Hepatocyte (in vitro differentiated cells): ENCODE results near the gene ATP1A1.

Source experiments
- CTCF ChIP-seq: fragments of 200-600 bp; sonication (generic); IDR thresholded peaks from 2 replicates; pipeline ENCODE4 v1.5.1; 2016; ENCODE audit warnings: antibody characterized with exemption, mild to moderate bottlenecking; ENCODE audit not compliant: poor library complexity
- EZH2 ChIP-seq: fragments of 200-600 bp; sonication (generic); IDR thresholded peaks from 2 replicates; pipeline ENCODE4 v1.6.1; 2016; ENCODE audit warnings: antibody characterized with exemption, mild to moderate bottlenecking, borderline replicate concordance
- EZH2phosphoT487 ChIP-seq: fragments of 200-600 bp; sonication (generic); IDR thresholded peaks from one replicate; pipeline ENCODE4 v1.6.1; 2018; ENCODE audit warnings: antibody characterized with exemption, mild to moderate bottlenecking, low read depth, moderate library complexity; ENCODE audit not compliant: unreplicated experiment, severe bottlenecking

- TF ChIP-seq CTCF, result no peak
- TF ChIP-seq EZH2, result no peak
- TF ChIP-seq EZH2phosphoT487, result no peak
Measured at GRCh38 chr1:116379674-116380498, 6.8 kb downstream of the ATP1A1 start.
